Measurements from ENCODE around the gene TMEM208. TPM values are rescaled to one million over a fixed set of nuclear protein-coding genes. Genes with fewer than 3 reads are reported as not detected.
A peak's percentile ranks its signal among the peaks of the same experiment; 100 is the strongest.

The TMEM208 gene
- total RNA-seq, 4 donors from 2014 or later: 14.7 to 35.8 (median 29.2) TPM

GRCh38 chr16:67238806-67239470 lies 12.0 kb downstream of the TMEM208 start:
- ATAC-seq (no peak), DNase-seq (peak; percentile 56 to 59)
- peaks cover 56 to 57% of the 10 kb centered on the region in 2 donors for H3K4me1 ChIP-seq
- H3K36me3 ChIP-seq: peaks cover 0 to 58% of the 10 kb centered on the region in 2 donors
- TF ChIP-seq CTCF (IDR thresholded peaks at IDR 0.05 in 4 of 5, conservative IDR thresholded peaks at IDR 0.05 in 1 of 5) (no peak), POLR2A (IDR thresholded peaks at IDR 0.05) (no peak)
- in situ Hi-C loops (cut with MboI; ENCODE audit: low sequenced_read_pairs in 4 of 4): no loop called here
- H3K27ac ChIP-seq: peak overlapping the region; percentile 94 to 99 (median 98)
- intact Hi-C loops (cut with DNase I; ENCODE audit: low total_unique reads): no loop called here
- H3K4me3 ChIP-seq: no peak overlapping the region
- H3K9me3 ChIP-seq: no peaks in the 10 kb centered on the region
- no peaks in the 10 kb centered on the region for H3K27me3 ChIP-seq

- Histone ChIP-seq H3K9me3 (no peaks in the 10 kb centered on the region), H3K27ac (peak overlapping the region; percentile 94 to 99 (median 98)), H3K4me3 (peak overlapping the region in 2 of 4 donors; percentile 2 to 3), H3K27me3 (no peaks in the 10 kb centered on the region), H3K36me3 (peaks cover 0 to 42% of the 10 kb centered on the region in 2 donors), H3K4me1 (peaks cover 72 to 73% of the 10 kb centered on the region in 2 donors)
- no peak for TF ChIP-seq POLR2A (IDR thresholded peaks at IDR 0.05)
- TF ChIP-seq CTCF (IDR thresholded peaks at IDR 0.05 in 4 of 5, conservative IDR thresholded peaks at IDR 0.05 in 1 of 5): no peak
- peak; percentile 0 to 2 for ATAC-seq
- DNase-seq: no peak
- in situ Hi-C loops (cut with MboI; ENCODE audit: low sequenced_read_pairs in 4 of 4): no loop called here
- intact Hi-C loops (cut with DNase I; ENCODE audit: low total_unique reads): loop anchor here (5.0 kb wide), 1 partner anchor 68 kb away; the partner anchor contains the start of gene NOL3
Observed at GRCh38 chr16:67240506-67240905, 13.6 kb downstream of the TMEM208 start.

GRCh38 chr16:67241008-67241900 lies 14.3 kb downstream of the TMEM208 start:
- in situ Hi-C loops (cut with MboI; ENCODE audit: low sequenced_read_pairs in 4 of 4): no loop called here
- peaks cover 0 to 35% of the 10 kb centered on the region in 2 donors for H3K36me3 ChIP-seq
- DNase-seq (peak; percentile 82 to 95), ATAC-seq (peak; percentile 30 to 37)
- no peaks in the 10 kb centered on the region for H3K27me3 ChIP-seq
- H3K4me1 ChIP-seq: peaks cover 77 to 78% of the 10 kb centered on the region in 2 donors
- intact Hi-C loops (cut with DNase I; ENCODE audit: low total_unique reads): loop anchor here (5.0 kb wide), 1 partner anchor 69 kb away; the partner anchor contains the start of gene NOL3
- peak overlapping the region; percentile 94 to 99 (median 98) for H3K27ac ChIP-seq
- TF ChIP-seq POLR2A (IDR thresholded peaks at IDR 0.05) (peak; percentile 24 to 55), CTCF (IDR thresholded peaks at IDR 0.05 in 4 of 5, conservative IDR thresholded peaks at IDR 0.05 in 1 of 5) (no peak)
- no peaks in the 10 kb centered on the region for H3K9me3 ChIP-seq
- peak overlapping the region in 3 of 4 donors; percentile 2 to 18 (median 15) for H3K4me3 ChIP-seq

- Histone ChIP-seq H3K27me3 (no peaks in the 10 kb centered on the region), H3K27ac (peak overlapping the region; percentile 94 to 99 (median 98)), H3K4me1 (peaks cover 77 to 78% of the 10 kb centered on the region in 2 donors), H3K4me3 (no peak overlapping the region), H3K9me3 (no peaks in the 10 kb centered on the region), H3K36me3 (peaks cover 0 to 25% of the 10 kb centered on the region in 2 donors)
- in situ Hi-C loops (cut with MboI; ENCODE audit: low sequenced_read_pairs in 4 of 4): no loop called here
- intact Hi-C loops (cut with DNase I; ENCODE audit: low total_unique reads): loop anchor here (5.0 kb wide), 1 partner anchor 70 kb away; the partner anchor contains the start of gene NOL3
- ATAC-seq (no peak), DNase-seq (no peak)
- TF ChIP-seq CTCF (IDR thresholded peaks at IDR 0.05 in 4 of 5, conservative IDR thresholded peaks at IDR 0.05 in 1 of 5) (no peak), POLR2A (IDR thresholded peaks at IDR 0.05) (no peak)
Observed at GRCh38 chr16:67242138-67242730, 15.3 kb downstream of the TMEM208 start.

Measured in gastrocnemius medialis (tissue), 4 donors.